Thyroid gland (tissue), 4 donors: Measurements from ENCODE around the gene GPC6. TPM values are rescaled to one million over a fixed set of nuclear protein-coding genes. Genes with fewer than 3 reads are reported as not detected.

Experiments used
- DNase-seq, 2 donors: peaks; one replicate each; pipeline ENCODE4 v3.0.0-alpha.2; 2019
- H3K27ac ChIP-seq, 3 donors: fragments of 200-600 bp; sonication (generic); 1 replicate in 2 of 3; 2 replicates in 1 of 3; pipeline ENCODE4 v1.5.1; 2016 to 2019; ENCODE audit warnings: mild to moderate bottlenecking in 1 of 3, moderate library complexity in 1 of 3
- H3K27me3 ChIP-seq: fragments of 200-600 bp; sonication (generic); one replicate; pipeline ENCODE4 v1.5.1; 2019
- H3K36me3 ChIP-seq, 2 donors: fragments of 200-600 bp; sonication (generic); one replicate each; pipeline ENCODE4 v1.5.1; 2016 to 2019
- H3K4me1 ChIP-seq, 2 donors: fragments of 200-600 bp; sonication (generic); one replicate each; pipeline ENCODE4 v1.5.1; 2017 to 2019
- H3K4me3 ChIP-seq, 3 donors: fragments of 200-600 bp; sonication (generic); replicated peaks in 1 of 3; 1 replicate in 2 of 3; 2 replicates in 1 of 3; pipeline ENCODE4 v1.5.1; 2016; ENCODE audit warnings: mild to moderate bottlenecking in 1 of 3
- H3K9me3 ChIP-seq: fragments of 200-600 bp; sonication (generic); one replicate; pipeline ENCODE4 v1.5.1; 2017
- POLR2A ChIP-seq, 2 donors: fragments of 450-650 bp; IDR thresholded peaks; one replicate each; pipeline ENCODE4 v1.6.1; 2017; ENCODE audit warnings: antibody characterized with exemption in 2 of 2, mild to moderate bottlenecking in 2 of 2, moderate library complexity in 1 of 2
- WGBS, 2 donors: methylation state at CpG; one replicate each; pipeline ENCODE4 v1.1.5; 2017; 5-methylcytosine and 5-hydroxymethylcytosine counted together
- intact Hi-C: fragments of 100-400 bp; cut with DNase I; formaldehyde crosslinking; loops from one replicate; pipeline ENCODE4 v1.15.1; 2023
- total RNA-seq, 4 donors: library from RNA; depleted of rRNA; stranded (reverse); fragments of >200 nt; gene quantifications; one replicate each; pipeline ENCODE4 v1.2.3, GENCODE V29; 2016
- TF ChIP-seq, protein P1 (sequence below), 6 experiments: fragments of 200-600 bp in 3 of 6; fragments of 450-650 bp in 3 of 6; sonication (generic) in 3 of 6; IDR thresholded peaks; one replicate each; pipeline ENCODE4 v1.5.1; 2016 to 2019; ENCODE audit warnings: antibody characterized with exemption in 6 of 6, mild to moderate bottlenecking in 2 of 6, inconsistent platforms in 1 of 6, moderate library complexity in 1 of 6

The GPC6 gene
- total RNA-seq, 4 donors from 2014 or later = 2.8 to 13.4 (median 7.5) TPM

DNA sequence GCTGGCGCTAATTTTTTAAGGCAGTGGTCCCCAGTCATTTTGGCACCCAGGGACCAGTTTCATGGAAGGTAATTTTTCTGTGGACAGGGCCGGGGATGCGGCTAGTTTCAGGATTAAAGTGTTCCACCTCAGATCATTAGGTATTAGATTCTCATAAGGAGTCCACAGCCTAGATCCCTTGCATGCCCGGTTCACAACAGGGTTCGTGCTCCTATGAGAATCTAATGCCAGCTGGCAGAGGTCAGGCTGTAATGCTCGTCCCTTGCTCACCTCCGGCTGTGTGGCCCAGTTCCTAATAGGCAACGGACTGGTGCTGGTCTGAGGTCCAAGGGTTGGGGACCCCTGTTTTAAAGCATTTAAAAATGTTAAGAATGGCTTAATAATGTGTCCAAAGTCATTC lies 54.1 kb downstream of the GPC6 start:
- DNase-seq = no peak
- intact Hi-C loops = no loop called here

DNA sequence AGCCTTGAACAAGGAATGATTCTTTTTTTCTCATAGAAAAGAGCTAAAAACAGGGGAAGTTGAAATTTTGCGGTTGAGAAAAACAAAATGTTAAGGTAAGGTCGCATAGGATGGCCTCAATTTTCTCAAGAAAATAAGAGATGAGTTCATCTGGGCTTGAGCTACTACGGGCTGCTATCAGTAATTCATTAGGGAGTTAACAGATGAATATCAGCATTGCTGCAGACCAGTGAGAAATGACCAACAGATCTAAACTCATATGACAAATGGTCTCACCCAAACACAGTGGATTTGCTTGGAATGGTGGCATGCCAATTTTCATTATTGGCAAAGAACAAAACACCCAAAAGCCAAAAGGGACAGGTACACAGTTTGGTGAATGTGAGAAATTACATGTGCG lies 56.6 kb downstream of the GPC6 start:
- DNase-seq = no peak
- intact Hi-C loops = no loop called here
- H3K9me3 ChIP-seq = no peaks in the 10 kb centered on the region
- H3K27me3 ChIP-seq = no peaks in the 10 kb centered on the region
- H3K27ac ChIP-seq = no peak overlapping the region
- TF ChIP-seq, protein P1, sequence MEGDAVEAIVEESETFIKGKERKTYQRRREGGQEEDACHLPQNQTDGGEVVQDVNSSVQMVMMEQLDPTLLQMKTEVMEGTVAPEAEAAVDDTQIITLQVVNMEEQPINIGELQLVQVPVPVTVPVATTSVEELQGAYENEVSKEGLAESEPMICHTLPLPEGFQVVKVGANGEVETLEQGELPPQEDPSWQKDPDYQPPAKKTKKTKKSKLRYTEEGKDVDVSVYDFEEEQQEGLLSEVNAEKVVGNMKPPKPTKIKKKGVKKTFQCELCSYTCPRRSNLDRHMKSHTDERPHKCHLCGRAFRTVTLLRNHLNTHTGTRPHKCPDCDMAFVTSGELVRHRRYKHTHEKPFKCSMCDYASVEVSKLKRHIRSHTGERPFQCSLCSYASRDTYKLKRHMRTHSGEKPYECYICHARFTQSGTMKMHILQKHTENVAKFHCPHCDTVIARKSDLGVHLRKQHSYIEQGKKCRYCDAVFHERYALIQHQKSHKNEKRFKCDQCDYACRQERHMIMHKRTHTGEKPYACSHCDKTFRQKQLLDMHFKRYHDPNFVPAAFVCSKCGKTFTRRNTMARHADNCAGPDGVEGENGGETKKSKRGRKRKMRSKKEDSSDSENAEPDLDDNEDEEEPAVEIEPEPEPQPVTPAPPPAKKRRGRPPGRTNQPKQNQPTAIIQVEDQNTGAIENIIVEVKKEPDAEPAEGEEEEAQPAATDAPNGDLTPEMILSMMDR (IDR thresholded peaks at IDR 0.05) = no peak
- TF ChIP-seq POLR2A (IDR thresholded peaks at IDR 0.05) = no peak
- H3K36me3 ChIP-seq = no peaks in the 10 kb centered on the region
- H3K4me1 ChIP-seq = no peaks in the 10 kb centered on the region
- no peak overlapping the region for H3K4me3 ChIP-seq
- WGBS, 2 donors = 68 to 73% methylated on average over 4 of the region's 4 CpGs

More for the DNA sequence above, 54.1 kb downstream of the GPC6 start:
- no peaks in the 10 kb centered on the region for H3K9me3 ChIP-seq
- no peaks in the 10 kb centered on the region for H3K27me3 ChIP-seq
- 90 to 99% methylated on average over 8 of the region's 8 CpGs for WGBS, 2 donors
- TF ChIP-seq, protein P1 (IDR thresholded peaks at IDR 0.05) = no peak
- no peak overlapping the region for H3K27ac ChIP-seq
- H3K4me3 ChIP-seq = no peak overlapping the region
- no peaks in the 10 kb centered on the region for H3K4me1 ChIP-seq
- H3K36me3 ChIP-seq = no peaks in the 10 kb centered on the region

DNA sequence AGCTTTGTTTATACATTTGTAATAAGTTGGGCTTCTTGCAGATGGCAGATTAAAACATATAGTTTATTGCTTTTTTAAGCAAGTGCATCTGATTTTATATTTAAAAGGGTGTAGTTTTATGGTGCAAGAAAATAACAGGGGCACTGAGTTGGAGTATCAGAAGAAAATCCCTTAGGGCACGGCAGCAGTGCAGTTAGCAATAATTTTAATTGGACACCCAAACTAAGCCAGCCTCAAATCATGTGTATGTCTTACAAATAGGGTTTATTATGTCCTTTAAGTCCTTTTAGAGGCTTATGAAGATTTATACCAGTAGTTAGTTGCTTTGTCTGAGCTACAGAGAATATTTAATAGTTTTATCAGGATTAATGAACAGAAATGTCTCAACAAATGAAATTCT lies 57.5 kb downstream of the GPC6 start:
- H3K27me3 ChIP-seq = no peaks in the 10 kb centered on the region
- no peaks in the 10 kb centered on the region for H3K4me1 ChIP-seq
- H3K9me3 ChIP-seq = no peaks in the 10 kb centered on the region
- no peak for TF ChIP-seq POLR2A (IDR thresholded peaks at IDR 0.05)
- TF ChIP-seq, protein P1 (IDR thresholded peaks at IDR 0.05) = no peak
- H3K27ac ChIP-seq = no peak overlapping the region
- intact Hi-C loops = no loop called here
- no peak overlapping the region for H3K4me3 ChIP-seq
- no peak for DNase-seq
- WGBS, 2 donors = 90 to 100% methylated on average over 1 of the region's 1 CpG
- H3K36me3 ChIP-seq = no peaks in the 10 kb centered on the region

DNA sequence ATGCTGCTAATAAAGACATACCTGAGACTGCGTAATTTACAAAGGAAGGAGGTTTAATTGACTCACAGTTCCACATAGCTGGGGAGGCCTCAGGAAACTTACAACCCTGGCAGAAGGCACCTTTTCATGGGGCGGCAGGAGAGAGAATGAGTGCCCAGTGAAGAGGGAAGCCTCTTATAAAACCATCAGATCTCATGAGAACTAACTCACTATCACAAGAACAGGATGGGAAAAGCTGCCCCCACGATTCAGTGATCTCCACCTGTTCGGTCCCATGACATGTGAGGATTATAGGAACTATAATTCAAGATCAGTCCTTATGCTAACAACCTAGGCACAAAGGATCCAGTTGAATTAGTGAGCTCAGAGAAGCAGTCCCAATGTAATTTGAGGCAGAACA lies 59.4 kb downstream of the GPC6 start:
- Histone ChIP-seq H3K36me3 (no peaks in the 10 kb centered on the region), H3K27me3 (no peaks in the 10 kb centered on the region), H3K4me1 (no peaks in the 10 kb centered on the region), H3K27ac (no peak overlapping the region), H3K9me3 (no peaks in the 10 kb centered on the region), H3K4me3 (no peak overlapping the region)
- TF ChIP-seq, protein P1 (IDR thresholded peaks at IDR 0.05) = no peak
- no peak for TF ChIP-seq POLR2A (IDR thresholded peaks at IDR 0.05)
- 54 to 58% methylated on average over 4 of the region's 4 CpGs for WGBS, 2 donors
- no peak for DNase-seq
- intact Hi-C loops = no loop called here

DNA sequence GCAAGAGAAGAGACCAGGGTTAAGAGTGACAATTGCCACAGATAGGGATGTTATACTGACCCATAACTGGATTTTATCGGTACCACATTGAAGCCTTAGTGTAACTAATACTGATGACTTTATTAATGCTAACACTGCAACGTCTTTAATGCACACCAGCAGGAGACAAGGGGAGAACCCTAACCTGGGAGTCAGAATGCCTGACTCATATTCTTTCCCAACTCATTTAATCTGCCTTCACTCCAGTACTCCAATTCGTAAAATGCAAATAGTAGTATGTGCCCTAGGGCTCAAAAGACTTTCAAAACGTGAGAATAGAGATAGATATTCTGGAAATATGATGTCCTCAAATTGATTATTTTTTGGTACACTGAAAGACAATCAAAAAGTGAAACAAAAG lies 62.4 kb downstream of the GPC6 start:
- H3K9me3 ChIP-seq = no peaks in the 10 kb centered on the region
- no peak overlapping the region for H3K27ac ChIP-seq
- no peaks in the 10 kb centered on the region for H3K27me3 ChIP-seq
- no peak for DNase-seq
- no peak for TF ChIP-seq POLR2A (IDR thresholded peaks at IDR 0.05)
- TF ChIP-seq, protein P1 (IDR thresholded peaks at IDR 0.05) = no peak
- no peak overlapping the region for H3K4me3 ChIP-seq
- no peaks in the 10 kb centered on the region for H3K4me1 ChIP-seq
- H3K36me3 ChIP-seq = no peaks in the 10 kb centered on the region
- intact Hi-C loops = no loop called here
- 80 to 85% methylated on average over 4 of the region's 4 CpGs for WGBS, 2 donors
